Glomerular endothelial cell (primary cell): ENCODE results near the gene DYNC1LI2. TPM values are rescaled to one million over a fixed set of nuclear protein-coding genes. Genes with fewer than 3 reads are reported as not detected.
"Not testable (repeated sequence)": the region's sequence is repeated elsewhere in the genome, so short reads cannot be mapped to it uniquely, and the experiment has no call there.

Experiments used
- DNase-seq: peaks from one replicate; pipeline ENCODE4 v3.0.0-alpha.2; 2011; ENCODE audit warnings: low read depth, low spot score; ENCODE audit errors: extremely low read depth
- total RNA-seq: library from RNA; depleted of rRNA; stranded (reverse); fragments of >200 nt; gene quantifications from 2 replicates; pipeline ENCODE4 v1.2.3, GENCODE V29; 2015

The DYNC1LI2 gene
- total RNA-seq, 1 donor from 2014 or later = 147 TPM

- no peak for DNase-seq
These were observed 53.4 kb downstream of the DYNC1LI2 start for GRCh38 chr16:66698046-66698445.

GRCh38 chr16:66696669-66697630, 54.5 kb downstream of the DYNC1LI2 start, which contains the start of gene CMTM4:
Gene CMTM4 (minus strand): TSS chr16:66696743. CDS start chr16:66696525, 218 bp downstream.
- no peak for DNase-seq

- no peak for DNase-seq
These were observed 55.3 kb downstream of the DYNC1LI2 start for GRCh38 chr16:66695935-66696668.

- DNase-seq = no peak
These were observed 55.9 kb downstream of the DYNC1LI2 start for GRCh38 chr16:66695471-66695934.

DNA sequence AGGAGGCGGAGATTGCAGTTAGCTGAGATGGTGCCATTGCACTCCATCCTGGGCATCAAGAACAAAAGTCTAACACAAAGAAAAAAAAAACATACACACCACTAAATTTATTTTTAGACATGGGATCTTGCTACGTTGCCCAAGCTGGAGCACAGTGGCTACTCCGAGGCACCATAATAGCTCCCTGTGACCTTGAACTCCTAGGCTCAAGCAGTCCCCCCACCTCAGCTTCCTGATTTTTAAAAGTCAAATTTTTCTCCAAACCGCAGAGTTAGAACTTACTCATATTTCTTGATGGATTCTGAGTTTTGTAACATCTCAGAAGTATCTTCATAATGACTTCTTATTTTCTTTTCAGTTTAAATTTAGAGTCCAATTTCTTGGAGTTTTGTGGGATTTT, 58.3 kb downstream of the DYNC1LI2 start:
- no peak for DNase-seq

DNA sequence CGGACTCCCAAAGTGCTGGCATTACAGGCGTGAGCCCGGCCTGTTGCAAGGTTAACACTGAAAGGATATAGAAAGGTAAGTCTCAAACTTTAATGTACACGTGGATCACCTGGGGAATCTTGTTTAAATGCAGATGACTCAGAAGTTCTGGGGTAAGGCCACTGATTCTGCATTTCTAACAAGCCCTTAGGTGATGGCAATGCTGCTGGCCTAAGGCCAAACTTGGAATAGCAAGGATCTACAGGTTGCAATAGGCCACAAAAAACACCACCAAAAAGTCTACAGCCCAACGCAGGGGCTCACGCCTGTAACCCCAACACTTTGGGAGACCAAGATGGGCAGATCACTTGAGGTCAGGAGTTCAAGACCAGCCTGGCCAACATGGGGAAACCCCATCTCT, 59.1 kb downstream of the DYNC1LI2 start:
- no peak for DNase-seq

GRCh38 chr16:66691234-66691633, 60.2 kb downstream of the DYNC1LI2 start:
- no peak for DNase-seq

DNA sequence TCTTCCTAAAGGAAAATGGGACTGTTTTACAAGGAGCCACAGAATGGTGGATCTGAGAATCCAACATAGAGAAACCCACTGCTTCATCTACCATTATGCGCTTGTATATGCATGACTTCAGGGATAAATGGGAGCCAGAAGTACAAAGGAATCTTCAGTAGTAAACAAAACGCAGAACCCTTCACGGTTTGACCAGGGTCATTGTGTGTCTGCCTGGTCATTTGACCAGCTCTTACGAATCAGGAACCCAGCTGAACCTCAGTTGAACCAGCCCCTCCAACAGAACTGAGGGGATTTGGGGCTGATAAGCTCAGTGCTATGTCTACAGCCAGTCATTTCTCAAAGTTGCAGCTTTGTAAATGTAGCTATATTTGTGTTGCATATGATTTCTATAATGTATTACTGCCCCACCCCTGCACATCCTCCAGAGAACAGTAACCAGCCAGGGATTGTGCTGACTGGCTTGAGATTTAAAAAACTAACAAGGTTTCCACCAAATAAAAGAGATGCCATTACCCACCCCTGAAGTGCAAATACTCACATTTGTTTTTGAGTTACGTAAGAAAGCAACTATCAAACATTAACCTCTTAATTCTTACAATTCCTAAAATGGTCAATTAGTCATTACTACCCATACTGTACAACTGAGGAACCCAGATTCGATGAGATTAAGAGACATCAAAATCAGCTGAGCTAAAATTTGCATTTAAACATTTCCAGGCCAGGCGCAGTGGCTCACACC, 61.1 kb downstream of the DYNC1LI2 start:
- no peak for DNase-seq

DNA sequence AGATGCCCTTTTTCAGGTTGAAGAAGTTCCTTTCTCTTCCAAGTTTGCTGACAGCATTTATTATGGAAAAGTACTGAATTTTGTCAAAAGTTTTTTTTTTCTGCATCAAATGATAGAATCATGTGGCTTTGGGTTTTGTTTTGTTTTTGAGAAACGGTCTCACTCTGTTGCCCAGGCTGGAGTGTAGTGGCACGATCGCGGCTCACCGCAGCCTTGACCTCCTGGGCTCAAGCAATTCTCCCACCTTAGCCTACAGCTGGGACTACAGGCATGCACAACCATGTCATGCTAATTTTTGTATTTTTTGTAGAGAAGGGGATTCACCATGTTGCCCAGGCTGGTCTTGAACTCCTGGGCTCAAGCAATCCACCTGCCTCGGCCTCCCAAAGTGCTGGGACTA, 62.1 kb downstream of the DYNC1LI2 start:
- no peak for DNase-seq

DNA sequence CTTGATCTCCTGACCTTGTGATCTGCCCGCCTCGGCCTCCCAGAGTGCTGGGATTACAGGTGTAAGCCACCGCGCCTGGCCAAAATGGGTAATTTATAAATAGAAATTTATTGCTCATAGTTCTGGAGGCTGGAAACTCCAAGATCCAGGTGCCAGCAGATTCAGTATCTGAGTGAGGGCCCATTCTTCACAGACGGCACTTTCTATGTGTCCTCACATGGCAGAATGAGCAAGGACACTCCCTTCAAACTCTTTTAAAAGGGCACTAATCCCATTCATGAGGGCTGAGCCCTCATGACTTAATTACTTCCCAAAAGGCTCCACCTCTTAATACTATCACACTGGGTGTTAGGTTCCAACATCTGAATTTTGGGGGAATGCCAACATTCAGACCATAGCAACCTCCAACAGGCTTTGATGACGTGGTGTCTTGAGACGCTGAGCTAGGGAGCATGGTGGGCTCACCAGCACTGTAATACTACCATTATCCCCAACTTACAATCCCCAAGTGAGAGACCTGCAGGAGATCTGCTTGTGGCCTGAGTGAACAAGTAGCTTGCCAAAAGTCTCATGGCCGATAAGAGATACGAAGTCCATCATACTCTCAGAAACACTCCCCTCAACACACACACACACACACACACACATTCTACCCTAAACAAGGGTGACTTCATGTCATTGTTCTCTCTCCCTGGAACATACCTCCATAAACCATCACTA, 63.3 kb downstream of the DYNC1LI2 start:
- DNase-seq = no peak

GRCh38 chr16:66685501-66686115, 65.8 kb downstream of the DYNC1LI2 start:
- not testable (repeated sequence) for DNase-seq

DNA sequence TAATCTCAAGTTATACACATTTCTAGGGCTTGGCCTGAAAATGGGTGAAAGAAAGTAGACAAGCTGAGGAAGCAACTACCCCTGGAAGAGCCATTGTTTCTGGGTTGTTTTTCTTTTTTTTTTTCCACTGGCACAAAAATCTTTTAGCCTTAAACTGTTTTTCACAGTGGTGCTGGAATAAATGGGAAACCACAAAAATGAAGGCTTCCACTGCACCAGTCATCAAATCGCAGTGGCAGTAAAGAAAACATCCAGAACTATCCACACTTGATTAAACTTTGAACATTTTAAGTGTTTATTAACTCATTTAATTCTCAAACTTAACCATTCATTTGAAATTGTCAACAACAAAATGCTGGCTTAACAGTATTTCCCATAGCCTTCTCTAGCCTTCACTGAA, 69.1 kb downstream of the DYNC1LI2 start:
- DNase-seq = no peak

- no peak for DNase-seq
These were observed 69.7 kb downstream of the DYNC1LI2 start for GRCh38 chr16:66681676-66682075.

- DNase-seq = no peak
These were observed 73.1 kb downstream of the DYNC1LI2 start for GRCh38 chr16:66678337-66678736.

GRCh38 chr16:66677836-66678235, 73.6 kb downstream of the DYNC1LI2 start:
- DNase-seq = no peak

- no peak for DNase-seq
These were observed 74.2 kb downstream of the DYNC1LI2 start for GRCh38 chr16:66677179-66677578.

DNA sequence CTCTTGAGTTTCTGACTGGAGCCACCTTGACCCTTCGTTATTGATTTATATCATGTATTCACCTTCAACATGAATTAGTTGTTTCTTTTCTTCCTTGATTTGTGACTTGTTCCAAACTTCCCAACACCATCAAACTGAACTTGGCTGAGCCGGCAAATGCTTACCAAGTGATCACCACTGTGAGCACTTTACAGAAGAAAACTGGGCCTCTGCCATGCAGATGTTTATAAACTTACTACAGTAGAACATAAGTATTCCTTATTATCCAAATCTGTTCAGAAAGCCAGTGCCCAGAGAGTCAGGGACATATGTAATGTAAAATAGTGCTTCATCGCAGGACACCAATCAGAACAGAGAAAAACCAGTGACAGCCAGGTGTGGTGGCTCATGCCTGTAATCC, 74.8 kb downstream of the DYNC1LI2 start:
- DNase-seq = no peak

DNA sequence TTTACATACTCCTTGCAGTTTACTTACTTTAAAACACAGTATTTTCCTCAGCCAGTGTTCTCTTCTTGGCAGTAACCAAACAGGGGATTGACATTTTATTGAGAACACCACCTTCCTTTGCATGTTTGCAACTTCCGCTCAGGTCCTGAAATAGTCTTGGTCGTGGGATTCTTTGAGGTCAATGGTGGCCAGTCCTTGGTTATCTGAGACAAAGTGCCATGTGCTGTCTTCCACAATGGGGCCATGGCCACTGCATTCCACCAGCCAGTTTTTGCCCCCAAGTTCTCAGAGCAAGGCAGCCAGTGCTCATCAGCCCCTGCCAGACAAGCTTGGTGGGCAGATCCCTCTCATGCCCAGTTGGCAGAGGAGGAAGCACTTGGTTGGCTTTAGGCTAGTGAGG, 77.7 kb downstream of the DYNC1LI2 start:
- no peak for DNase-seq
